NK-92 treated with Interleukin-12 subunit alpha and Interleukin-12 subunit beta, amount 100 ng/mL, for 24 hours (cell line): ENCODE results near the gene GNB3.

Source experiments
- DNase-seq: peaks from one replicate; lab custom pipeline; 2025; lab: John Stamatoyannopoulos, UW

The GNB3 gene

GRCh38 chr12:6837370-6838060, 3.2 kb upstream of the GNB3 start:
- DNase-seq, result no peak

GRCh38 chr12:6838854-6839253, 1.9 kb upstream of the GNB3 start:
- DNase-seq, result no peak

- DNase-seq, result no peak
Measured at GRCh38 chr12:6839482-6840201, 1.1 kb upstream of the GNB3 start.

- no peak for DNase-seq
Measured at GRCh38 chr12:6840330-6840729, 395 bp upstream of the GNB3 start.

- DNase-seq, result no peak
Measured at GRCh38 chr12:6842075-6842474, 1.4 kb downstream of the GNB3 start.

- no peak for DNase-seq
Measured at GRCh38 chr12:6843118-6843902, 2.6 kb downstream of the GNB3 start.

GRCh38 chr12:6845395-6845794, 4.7 kb downstream of the GNB3 start:
- DNase-seq, result no peak

GRCh38 chr12:6846316-6846869, 5.7 kb downstream of the GNB3 start:
- DNase-seq, result no peak

- DNase-seq, result no peak
Measured at GRCh38 chr12:6847676-6848075, 7.0 kb downstream of the GNB3 start.

- DNase-seq, result no peak
Measured at GRCh38 chr12:6849427-6849826, 8.7 kb downstream of the GNB3 start.

- DNase-seq, result no peak
Measured at GRCh38 chr12:6849976-6850560, 9.3 kb downstream of the GNB3 start.

GRCh38 chr12:6850796-6851152, 10.0 kb downstream of the GNB3 start:
- DNase-seq, result no peak

GRCh38 chr12:6851153-6851920, 10.6 kb downstream of the GNB3 start, which contains the start of gene CDCA3:
TSS of gene CDCA3 (minus strand) at chr12:6851286. CDS start at chr12:6850952, 334 bp downstream.
- peak; percentile 78 for DNase-seq

- DNase-seq, result peak; percentile 93
Measured at GRCh38 chr12:6851921-6852650, 11.4 kb downstream of the GNB3 start, which contains the start of gene USP5. TSS of gene USP5 (plus strand) at chr12:6852150. CDS start at chr12:6852180, 30 bp downstream.

- DNase-seq, result peak; percentile 13
Measured at GRCh38 chr12:6852651-6853354, 12.1 kb downstream of the GNB3 start.

GRCh38 chr12:6853626-6854025, 12.9 kb downstream of the GNB3 start:
- DNase-seq, result no peak

GRCh38 chr12:6854036-6854435, 13.3 kb downstream of the GNB3 start:
- no peak for DNase-seq

- no peak for DNase-seq
Measured at GRCh38 chr12:6855322-6855721, 14.6 kb downstream of the GNB3 start.

- DNase-seq, result no peak
Measured at GRCh38 chr12:6858799-6859198, 18.1 kb downstream of the GNB3 start.

GRCh38 chr12:6860116-6860515, 19.4 kb downstream of the GNB3 start:
- DNase-seq, result no peak
